Liver (tissue), 9 donors: Measurements from ENCODE around the gene KCNK7. TPM values are rescaled to one million over a fixed set of nuclear protein-coding genes. Genes with fewer than 3 reads are reported as not detected.

Experiments
- DNase-seq: peaks from one replicate; pipeline ENCODE4 v3.0.0-alpha.2; 2017; ENCODE audit warnings: low spot score
- H3K27ac ChIP-seq, 2 donors: one replicate each; pipeline ENCODE4 v1.7.0; 2013; ENCODE audit warnings: inconsistent platforms in 2 of 2, low read length in 2 of 2, control low read depth in 1 of 2, low read depth in 1 of 2, mild to moderate bottlenecking in 1 of 2
- H3K27me3 ChIP-seq, 4 donors: one replicate each; pipeline versions ENCODE4 v1.6.1 to v1.7.0; 2013; ENCODE audit warnings: low read length in 3 of 4, inconsistent platforms in 1 of 4, mild to moderate bottlenecking in 1 of 4, moderate library complexity in 1 of 4; ENCODE audit not compliant: control insufficient read depth in 4 of 4, insufficient read depth in 4 of 4
- H3K36me3 ChIP-seq, 4 donors: one replicate each; pipeline versions ENCODE4 v1.6.1 to v1.7.0; 2013; ENCODE audit warnings: low read length in 3 of 4, mild to moderate bottlenecking in 3 of 4, low read depth in 1 of 4, moderate library complexity in 1 of 4; ENCODE audit not compliant: control insufficient read depth in 4 of 4, insufficient read depth in 3 of 4
- H3K4me1 ChIP-seq, 4 donors: one replicate each; pipeline versions ENCODE4 v1.6.1 to v1.7.0; 2013; ENCODE audit warnings: low read length in 3 of 4, mild to moderate bottlenecking in 3 of 4, moderate library complexity in 1 of 4; ENCODE audit not compliant: control insufficient read depth in 4 of 4, insufficient read depth in 4 of 4
- H3K4me3 ChIP-seq, 3 donors: one replicate each; pipeline versions ENCODE4 v1.6.1 to v1.7.0; 2013; ENCODE audit warnings: low read length in 3 of 3, control low read depth in 1 of 3, low read depth in 1 of 3, mild to moderate bottlenecking in 1 of 3
- H3K9ac ChIP-seq, 2 donors: one replicate each; pipeline ENCODE4 v1.7.0; 2013; ENCODE audit warnings: low read length in 2 of 2, mild to moderate bottlenecking in 2 of 2, moderate library complexity in 2 of 2, control low read depth in 1 of 2, low read depth in 1 of 2
- H3K9me3 ChIP-seq, 4 donors: one replicate each; pipeline versions ENCODE4 v1.6.1 to v1.7.0; 2013; ENCODE audit warnings: low read length in 3 of 4; ENCODE audit not compliant: control insufficient read depth in 4 of 4
- FOXA2 ChIP-seq: IDR thresholded peaks from 2 replicates; pipeline ENCODE4 v1.6.1; 2016; ENCODE audit warnings: antibody characterized with exemption
- GABPA ChIP-seq, 2 donors: IDR thresholded peaks in 1 of 2; conservative IDR thresholded peaks in 1 of 2; 2 replicates each; pipeline ENCODE4 v1.6.1; 2016; ENCODE audit warnings: antibody characterized with exemption in 2 of 2, mild to moderate bottlenecking in 1 of 2, moderate library complexity in 1 of 2
- JUND ChIP-seq, 2 donors: IDR thresholded peaks; 2 replicates each; pipeline ENCODE4 v1.6.1; 2016; ENCODE audit warnings: antibody characterized with exemption in 2 of 2
- RAD21 ChIP-seq, 2 donors: IDR thresholded peaks; 2 replicates each; pipeline ENCODE4 v1.6.1; 2016; ENCODE audit warnings: antibody characterized with exemption in 2 of 2, mild to moderate bottlenecking in 2 of 2
- RXRA ChIP-seq, 2 donors: IDR thresholded peaks; 2 replicates each; pipeline ENCODE4 v1.6.1; 2017 to 2018; ENCODE audit warnings: antibody characterized with exemption in 2 of 2, mild to moderate bottlenecking in 1 of 2
- SP1 ChIP-seq: IDR thresholded peaks from 2 replicates; pipeline ENCODE4 v1.6.1; 2018; ENCODE audit warnings: antibody characterized with exemption, mild to moderate bottlenecking
- TAF1 ChIP-seq: conservative IDR thresholded peaks from 2 replicates; pipeline ENCODE4 v1.6.1; 2016; ENCODE audit warnings: antibody characterized with exemption, mild to moderate bottlenecking
- YY1 ChIP-seq: IDR thresholded peaks from 2 replicates; pipeline ENCODE4 v1.6.1; 2016; ENCODE audit warnings: antibody characterized with exemption, mild to moderate bottlenecking
- WGBS: extraction: QIAGEN DNeasy Blood & Tissue Kit; methylation state at CpG from one replicate; pipeline ENCODE4 v1.1.7; 2013; 5-methylcytosine and 5-hydroxymethylcytosine counted together
- polyA plus RNA-seq, 2 donors: library from polyadenylated mRNA; stranded (reverse) in 1 of 2; unstranded in 1 of 2; fragments of 200-250 nt in 1 of 2; fragments of >200 nt in 1 of 2; fragmentation: Nextera tagmentation in 1 of 2; extraction: Ambion mirVana in 1 of 2; gene quantifications; one replicate each; pipeline versions ENCODE4 v1.2.1 to v1.2.3, GENCODE V29; 2013 to 2015
- total RNA-seq, 2 donors: library from RNA; depleted of rRNA; stranded (reverse); fragments of >200 nt; gene quantifications; one replicate each; pipeline ENCODE4 v1.2.3, GENCODE V29; 2014
- TF ChIP-seq, protein P1 (sequence below): fragments of 150-350 bp; IDR thresholded peaks from 2 replicates; pipeline ENCODE4 v1.5.1; 2017; ENCODE audit warnings: improper control_type of control experiment, low read depth, low read length; ENCODE audit not compliant: missing input control
- TF ChIP-seq, protein P2 (sequence below): IDR thresholded peaks from 2 replicates; pipeline ENCODE4 v1.6.1; 2016; ENCODE audit warnings: antibody characterized with exemption
- TF ChIP-seq, protein P3 (sequence below): IDR thresholded peaks from 2 replicates; pipeline ENCODE4 v1.6.1; 2016; ENCODE audit warnings: antibody characterized with exemption, mild to moderate bottlenecking
- donor health status: healthy.
- donor health status: healthy.
- donor health status: healthy.
- donor health status: healthy.
- donor health status: healthy.

KCNK7 gene
- total and polyA plus RNA-seq, 4 donors = 0.14 to 0.32 (median 0.24) TPM

DNA sequence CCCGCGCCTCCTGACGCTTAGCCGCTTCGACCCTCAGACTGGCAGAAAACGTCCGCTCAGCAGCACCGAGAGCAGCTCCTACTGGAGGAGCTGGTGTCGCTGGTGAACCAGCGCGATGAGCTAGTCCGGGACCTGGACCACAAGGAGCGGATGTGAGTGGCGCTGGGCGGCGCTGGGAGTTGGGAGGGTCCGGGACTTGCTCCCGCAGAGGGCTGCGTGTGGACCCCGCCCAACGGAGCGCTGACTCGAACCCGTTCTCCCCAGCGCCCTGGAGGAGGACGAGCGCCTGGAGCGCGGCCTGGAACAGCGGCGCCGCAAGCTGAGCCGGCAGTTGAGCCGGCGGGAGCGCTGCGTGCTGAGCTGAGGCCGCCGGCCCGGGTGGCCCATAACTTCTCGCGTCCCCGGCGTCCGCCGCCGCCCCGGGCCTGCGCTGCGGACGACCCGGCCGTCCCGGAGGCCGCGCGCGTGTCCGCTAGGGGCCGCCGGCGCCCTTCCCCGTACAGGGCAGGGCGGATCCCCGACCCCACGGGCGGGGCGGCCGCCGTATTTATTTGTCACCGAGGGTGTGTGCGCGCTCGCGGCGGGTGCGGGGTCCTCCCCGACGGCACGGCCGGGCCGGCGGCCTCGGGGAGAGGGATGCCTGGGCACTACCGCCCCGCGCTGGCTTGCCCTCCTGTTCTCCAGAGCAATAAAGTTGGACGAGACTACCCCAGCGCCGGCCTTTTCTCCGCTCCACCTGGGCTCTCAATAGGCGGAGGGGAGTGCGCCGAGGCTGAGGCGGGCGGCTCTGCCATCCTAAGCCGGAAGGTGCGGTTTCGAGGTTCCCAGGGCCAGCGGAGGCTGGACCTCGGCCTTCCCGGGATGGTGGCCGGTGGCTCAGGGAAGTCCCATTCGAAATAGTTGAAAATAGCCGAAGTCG, 3.4 kb downstream of the KCNK7 start:
- Histone ChIP-seq H3K9me3 (no peaks in the 10 kb centered on the region), H3K27ac (peak overlapping the region in 1 of 2 donors; percentile 19), H3K4me3 (no peak overlapping the region), H3K4me1 (peaks cover 0 to 3% (median 0%) of the 10 kb centered on the region in 4 donors), H3K27me3 (no peaks in the 10 kb centered on the region), H3K9ac (no peak overlapping the region), H3K36me3 (no peaks in the 10 kb centered on the region)
- WGBS = 37% methylated on average over 106 of the region's 106 CpGs
- TF ChIP-seq, protein P1, sequence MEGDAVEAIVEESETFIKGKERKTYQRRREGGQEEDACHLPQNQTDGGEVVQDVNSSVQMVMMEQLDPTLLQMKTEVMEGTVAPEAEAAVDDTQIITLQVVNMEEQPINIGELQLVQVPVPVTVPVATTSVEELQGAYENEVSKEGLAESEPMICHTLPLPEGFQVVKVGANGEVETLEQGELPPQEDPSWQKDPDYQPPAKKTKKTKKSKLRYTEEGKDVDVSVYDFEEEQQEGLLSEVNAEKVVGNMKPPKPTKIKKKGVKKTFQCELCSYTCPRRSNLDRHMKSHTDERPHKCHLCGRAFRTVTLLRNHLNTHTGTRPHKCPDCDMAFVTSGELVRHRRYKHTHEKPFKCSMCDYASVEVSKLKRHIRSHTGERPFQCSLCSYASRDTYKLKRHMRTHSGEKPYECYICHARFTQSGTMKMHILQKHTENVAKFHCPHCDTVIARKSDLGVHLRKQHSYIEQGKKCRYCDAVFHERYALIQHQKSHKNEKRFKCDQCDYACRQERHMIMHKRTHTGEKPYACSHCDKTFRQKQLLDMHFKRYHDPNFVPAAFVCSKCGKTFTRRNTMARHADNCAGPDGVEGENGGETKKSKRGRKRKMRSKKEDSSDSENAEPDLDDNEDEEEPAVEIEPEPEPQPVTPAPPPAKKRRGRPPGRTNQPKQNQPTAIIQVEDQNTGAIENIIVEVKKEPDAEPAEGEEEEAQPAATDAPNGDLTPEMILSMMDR = peak; percentile 23
- no peak for TF ChIP-seq TAF1
- DNase-seq = no peak

DNA sequence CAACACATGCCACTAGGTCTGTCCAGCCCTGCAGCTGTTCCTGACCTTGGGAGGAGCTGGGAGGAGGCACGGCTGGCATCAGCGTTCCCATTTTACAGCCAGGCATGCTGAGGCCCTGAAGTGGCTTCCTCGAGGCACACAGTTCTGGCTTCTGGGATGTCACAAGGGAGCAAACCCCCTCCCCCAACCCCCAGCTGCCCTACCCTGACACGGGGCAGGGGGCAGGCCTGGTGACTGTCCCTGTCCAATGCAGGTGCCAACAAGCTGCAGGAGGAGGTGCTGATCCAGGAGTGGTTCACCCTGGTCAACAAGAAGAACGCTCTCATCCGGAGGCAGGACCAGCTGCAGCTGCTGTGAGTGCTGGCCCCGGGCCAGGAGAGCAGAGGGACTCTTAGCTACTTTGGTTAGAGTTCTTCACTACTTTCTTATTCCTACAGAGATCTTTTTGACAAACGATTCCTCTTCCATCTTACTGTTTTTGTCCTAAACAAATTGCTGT, 5.3 kb downstream of the KCNK7 start:
- no peak overlapping the region for H3K4me3 ChIP-seq
- no peak overlapping the region for H3K9ac ChIP-seq
- H3K27me3 ChIP-seq = no peaks in the 10 kb centered on the region
- 81% methylated on average over 8 of the region's 8 CpGs for WGBS
- no peak overlapping the region for H3K27ac ChIP-seq
- peaks cover 0 to 7% (median 0%) of the 10 kb centered on the region in 4 donors for H3K4me1 ChIP-seq
- H3K9me3 ChIP-seq = no peaks in the 10 kb centered on the region
- DNase-seq = no peak
- peaks cover 0 to 2% (median 0%) of the 10 kb centered on the region in 4 donors for H3K36me3 ChIP-seq
- no peak for TF ChIP-seq RAD21 (IDR thresholded peaks at IDR 0.05)
- no peak for TF ChIP-seq GABPA (IDR thresholded peaks at IDR 0.05 in 1 of 2, conservative IDR thresholded peaks at IDR 0.05 in 1 of 2)
- TF ChIP-seq, protein P2, sequence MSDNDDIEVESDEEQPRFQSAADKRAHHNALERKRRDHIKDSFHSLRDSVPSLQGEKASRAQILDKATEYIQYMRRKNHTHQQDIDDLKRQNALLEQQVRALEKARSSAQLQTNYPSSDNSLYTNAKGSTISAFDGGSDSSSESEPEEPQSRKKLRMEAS = no peak

DNA sequence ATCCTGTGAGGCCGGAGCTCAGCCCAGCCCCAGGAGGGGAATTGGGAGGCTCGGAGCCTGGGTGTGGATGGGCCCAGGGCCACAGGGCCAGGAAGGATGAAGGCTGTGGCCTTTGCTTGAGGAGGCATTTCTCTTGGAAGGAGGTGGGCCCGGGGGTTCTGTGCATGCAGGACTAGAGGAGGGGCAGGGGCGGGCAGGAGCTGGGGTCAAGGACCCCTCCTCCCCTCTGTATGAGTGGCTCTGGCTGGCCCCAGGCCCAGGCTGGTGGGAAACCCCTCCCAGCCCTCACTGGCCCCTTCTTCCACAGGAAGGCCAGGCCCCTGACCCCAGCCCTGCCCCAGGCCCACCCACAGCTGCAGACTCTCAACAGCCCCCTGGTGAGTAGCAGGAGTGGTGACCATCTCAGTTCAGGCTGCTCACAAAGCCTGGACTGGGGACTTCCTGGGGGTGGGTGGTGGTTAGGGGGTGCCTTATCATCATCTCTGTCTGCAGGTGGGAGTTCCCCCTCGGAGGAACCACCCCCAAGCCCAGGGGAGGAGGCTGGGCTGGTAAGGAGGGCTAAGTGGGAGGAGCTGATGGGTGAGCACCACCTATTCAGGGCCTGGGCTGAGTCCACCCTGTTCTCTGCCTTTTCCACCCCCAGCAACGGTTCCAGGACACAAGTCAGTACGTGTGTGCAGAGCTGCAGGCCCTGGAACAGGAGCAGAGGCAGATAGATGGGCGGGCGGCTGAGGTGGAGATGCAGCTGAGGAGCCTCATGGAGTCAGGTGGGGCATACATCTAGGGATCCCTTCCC, 6.0 kb downstream of the KCNK7 start:
- H3K27me3 ChIP-seq = no peaks in the 10 kb centered on the region
- peaks cover 0 to 7% (median 0%) of the 10 kb centered on the region in 4 donors for H3K4me1 ChIP-seq
- no peak overlapping the region for H3K27ac ChIP-seq
- H3K9ac ChIP-seq = no peak overlapping the region
- no peak for TF ChIP-seq RXRA (IDR thresholded peaks at IDR 0.05)
- TF ChIP-seq JUND (IDR thresholded peaks at IDR 0.05) = no peak
- TF ChIP-seq SP1 = no peak
- TF ChIP-seq, protein P3, sequence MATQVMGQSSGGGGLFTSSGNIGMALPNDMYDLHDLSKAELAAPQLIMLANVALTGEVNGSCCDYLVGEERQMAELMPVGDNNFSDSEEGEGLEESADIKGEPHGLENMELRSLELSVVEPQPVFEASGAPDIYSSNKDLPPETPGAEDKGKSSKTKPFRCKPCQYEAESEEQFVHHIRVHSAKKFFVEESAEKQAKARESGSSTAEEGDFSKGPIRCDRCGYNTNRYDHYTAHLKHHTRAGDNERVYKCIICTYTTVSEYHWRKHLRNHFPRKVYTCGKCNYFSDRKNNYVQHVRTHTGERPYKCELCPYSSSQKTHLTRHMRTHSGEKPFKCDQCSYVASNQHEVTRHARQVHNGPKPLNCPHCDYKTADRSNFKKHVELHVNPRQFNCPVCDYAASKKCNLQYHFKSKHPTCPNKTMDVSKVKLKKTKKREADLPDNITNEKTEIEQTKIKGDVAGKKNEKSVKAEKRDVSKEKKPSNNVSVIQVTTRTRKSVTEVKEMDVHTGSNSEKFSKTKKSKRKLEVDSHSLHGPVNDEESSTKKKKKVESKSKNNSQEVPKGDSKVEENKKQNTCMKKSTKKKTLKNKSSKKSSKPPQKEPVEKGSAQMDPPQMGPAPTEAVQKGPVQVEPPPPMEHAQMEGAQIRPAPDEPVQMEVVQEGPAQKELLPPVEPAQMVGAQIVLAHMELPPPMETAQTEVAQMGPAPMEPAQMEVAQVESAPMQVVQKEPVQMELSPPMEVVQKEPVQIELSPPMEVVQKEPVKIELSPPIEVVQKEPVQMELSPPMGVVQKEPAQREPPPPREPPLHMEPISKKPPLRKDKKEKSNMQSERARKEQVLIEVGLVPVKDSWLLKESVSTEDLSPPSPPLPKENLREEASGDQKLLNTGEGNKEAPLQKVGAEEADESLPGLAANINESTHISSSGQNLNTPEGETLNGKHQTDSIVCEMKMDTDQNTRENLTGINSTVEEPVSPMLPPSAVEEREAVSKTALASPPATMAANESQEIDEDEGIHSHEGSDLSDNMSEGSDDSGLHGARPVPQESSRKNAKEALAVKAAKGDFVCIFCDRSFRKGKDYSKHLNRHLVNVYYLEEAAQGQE = no peak
- no peak for TF ChIP-seq FOXA2
- TF ChIP-seq, protein P2 = no peak
- no peak for TF ChIP-seq YY1
- TF ChIP-seq GABPA (IDR thresholded peaks at IDR 0.05 in 1 of 2, conservative IDR thresholded peaks at IDR 0.05 in 1 of 2) = no peak
- H3K9me3 ChIP-seq = no peaks in the 10 kb centered on the region
- H3K36me3 ChIP-seq = peaks cover 0 to 2% (median 0%) of the 10 kb centered on the region in 4 donors
- 84% methylated on average over 9 of the region's 9 CpGs for WGBS
- DNase-seq = no peak
- no peak overlapping the region for H3K4me3 ChIP-seq
